ENCODE measurements around the gene AVL9.
"Not testable (repeated sequence)": the region's sequence is repeated elsewhere in the genome, so short reads cannot be mapped to it uniquely, and the experiment has no call there.

AVL9 gene

GRCh38 chr7:32602470-32602869 lies 107.2 kb downstream of the AVL9 start:
- Histone ChIP-seq H3K14ac (ENCODE audit: low read length in 2 of 2) (no peak overlapping the region), H2BK120ac (ENCODE audit: low read depth, low read length) (no peak overlapping the region), H2AFZ (ENCODE audit: low read depth, low read length) (no peak overlapping the region), H2AK5ac (ENCODE audit: low read length, severe bottlenecking) (no peak overlapping the region), H3K4ac (ENCODE audit: low read depth in 1 of 2, low read length in 2 of 2) (no peak overlapping the region), H2BK12ac (ENCODE audit: low read length in 2 of 2) (no peak overlapping the region), H4K91ac (ENCODE audit: low read length) (no peak overlapping the region), H3K23ac (ENCODE audit: low read length in 2 of 2) (no peak overlapping the region), H3K9me3 (ENCODE audit: control insufficient read depth, low read length) (peaks cover 6% of the 10 kb centered on the region), H3K4me3 (ENCODE audit: insufficient read depth in 1 of 2, low read depth in 1 of 2, low read length in 2 of 2) (no peak overlapping the region), H3K27me3 (ENCODE audit: control insufficient read depth in 1 of 2, insufficient read depth in 1 of 2, low read length in 2 of 2) (no peaks in the 10 kb centered on the region), H2BK15ac (ENCODE audit: low read depth, poor library complexity, severe bottlenecking) (no peak overlapping the region), H4K8ac (ENCODE audit: low read length) (no peak overlapping the region), H2BK5ac (ENCODE audit: low read depth, low read length, poor library complexity, severe bottlenecking) (no peak overlapping the region), H3K79me1 (replicated peaks; ENCODE audit: low read length, poor library complexity, severe bottlenecking) (no peaks in the 10 kb centered on the region), H3K4me2 (ENCODE audit: low read length, poor library complexity, severe bottlenecking) (no peak overlapping the region), H3K4me1 (ENCODE audit: control insufficient read depth, insufficient read depth, low read depth, low read length) (no peaks in the 10 kb centered on the region), H3K27ac (ENCODE audit: low read length, poor library complexity, severe bottlenecking) (no peak overlapping the region), H3K9ac (ENCODE audit: low read length) (no peak overlapping the region), H3K18ac (ENCODE audit: low read depth in 1 of 2, low read length in 2 of 2) (no peak overlapping the region), H3K36me3 (ENCODE audit: control insufficient read depth in 1 of 2, insufficient read depth in 2 of 2, low read depth in 1 of 2, low read length in 2 of 2) (no peaks in the 10 kb centered on the region)
- DNase-seq, result no peak
- WGBS, result 100% methylated on average over 2 of the region's 2 CpGs

DNA sequence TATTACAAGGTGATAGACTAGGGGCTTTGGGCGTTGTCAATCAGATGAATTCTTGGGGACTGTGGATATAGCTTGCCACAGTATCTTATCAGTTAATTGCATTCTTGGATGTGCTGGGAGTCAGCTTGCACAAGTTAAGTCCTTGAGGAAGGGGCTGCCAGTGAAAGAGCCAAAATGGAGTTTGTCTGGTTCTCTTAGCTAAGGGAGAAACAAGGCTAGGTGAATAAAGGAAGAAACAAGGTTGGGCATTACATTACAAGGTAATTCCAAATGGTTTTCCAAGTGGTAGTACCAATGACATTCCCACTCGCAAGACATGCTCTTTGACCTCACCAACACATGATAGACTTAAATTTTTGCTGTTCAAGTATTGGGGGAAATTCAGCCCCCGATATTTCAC lies 108.2 kb downstream of the AVL9 start:
- not testable (repeated sequence) for H3K4me3 ChIP-seq (ENCODE audit: insufficient read depth in 1 of 2, low read depth in 1 of 2, low read length in 2 of 2); H2BK120ac ChIP-seq (ENCODE audit: low read depth, low read length); H3K9ac ChIP-seq (ENCODE audit: low read length); H3K4ac ChIP-seq (ENCODE audit: low read depth in 1 of 2, low read length in 2 of 2); H3K9me3 ChIP-seq (ENCODE audit: control insufficient read depth, low read length); DNase-seq; H3K18ac ChIP-seq (ENCODE audit: low read depth in 1 of 2, low read length in 2 of 2); H4K91ac ChIP-seq (ENCODE audit: low read length); H3K36me3 ChIP-seq (ENCODE audit: control insufficient read depth in 1 of 2, insufficient read depth in 2 of 2, low read depth in 1 of 2, low read length in 2 of 2); H2BK5ac ChIP-seq (ENCODE audit: low read depth, low read length, poor library complexity, severe bottlenecking); H3K27ac ChIP-seq (ENCODE audit: low read length, poor library complexity, severe bottlenecking); H3K14ac ChIP-seq (ENCODE audit: low read length in 2 of 2); H2AK5ac ChIP-seq (ENCODE audit: low read length, severe bottlenecking); H3K79me1 ChIP-seq (replicated peaks; ENCODE audit: low read length, poor library complexity, severe bottlenecking); H2BK15ac ChIP-seq (ENCODE audit: low read depth, poor library complexity, severe bottlenecking); H2AFZ ChIP-seq (ENCODE audit: low read depth, low read length); H2BK12ac ChIP-seq (ENCODE audit: low read length in 2 of 2); H3K4me1 ChIP-seq (ENCODE audit: control insufficient read depth, insufficient read depth, low read depth, low read length); H3K27me3 ChIP-seq (ENCODE audit: control insufficient read depth in 1 of 2, insufficient read depth in 1 of 2, low read length in 2 of 2); H3K23ac ChIP-seq (ENCODE audit: low read length in 2 of 2); H3K4me2 ChIP-seq (ENCODE audit: low read length, poor library complexity, severe bottlenecking); H4K8ac ChIP-seq (ENCODE audit: low read length)
- WGBS, result 76% methylated on average over 3 of the region's 3 CpGs

DNA sequence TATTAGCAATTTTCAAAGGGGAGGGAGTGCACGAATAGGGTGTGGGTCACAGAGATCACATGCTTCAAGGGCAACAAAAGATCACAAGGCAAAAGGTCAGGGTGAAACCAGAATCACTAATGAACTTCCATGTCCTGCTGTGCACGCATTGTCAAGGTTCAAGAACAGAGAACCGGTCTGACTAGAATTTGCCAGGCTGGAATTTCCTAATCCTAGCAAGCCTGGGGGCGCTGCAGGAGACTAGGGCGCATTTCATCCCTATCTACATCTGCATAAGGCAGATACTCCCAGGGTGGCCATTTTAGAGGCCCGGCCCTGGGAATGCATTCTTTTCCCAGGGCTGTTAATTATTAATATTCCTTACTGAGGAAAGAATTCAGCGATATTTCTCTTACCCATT lies 108.8 kb downstream of the AVL9 start:
- H3K36me3 ChIP-seq (ENCODE audit: control insufficient read depth in 1 of 2, insufficient read depth in 2 of 2, low read depth in 1 of 2, low read length in 2 of 2); H3K4me2 ChIP-seq (ENCODE audit: low read length, poor library complexity, severe bottlenecking); H4K91ac ChIP-seq (ENCODE audit: low read length); H3K27ac ChIP-seq (ENCODE audit: low read length, poor library complexity, severe bottlenecking); H3K27me3 ChIP-seq (ENCODE audit: control insufficient read depth in 1 of 2, insufficient read depth in 1 of 2, low read length in 2 of 2); H3K18ac ChIP-seq (ENCODE audit: low read depth in 1 of 2, low read length in 2 of 2); H2AK5ac ChIP-seq (ENCODE audit: low read length, severe bottlenecking); H3K4ac ChIP-seq (ENCODE audit: low read depth in 1 of 2, low read length in 2 of 2); H2BK5ac ChIP-seq (ENCODE audit: low read depth, low read length, poor library complexity, severe bottlenecking); H3K4me1 ChIP-seq (ENCODE audit: control insufficient read depth, insufficient read depth, low read depth, low read length); H3K9ac ChIP-seq (ENCODE audit: low read length); H2BK12ac ChIP-seq (ENCODE audit: low read length in 2 of 2); H2AFZ ChIP-seq (ENCODE audit: low read depth, low read length); H3K9me3 ChIP-seq (ENCODE audit: control insufficient read depth, low read length); H3K14ac ChIP-seq (ENCODE audit: low read length in 2 of 2); H2BK15ac ChIP-seq (ENCODE audit: low read depth, poor library complexity, severe bottlenecking); H3K79me1 ChIP-seq (replicated peaks; ENCODE audit: low read length, poor library complexity, severe bottlenecking); H4K8ac ChIP-seq (ENCODE audit: low read length); DNase-seq; H2BK120ac ChIP-seq (ENCODE audit: low read depth, low read length); H3K23ac ChIP-seq (ENCODE audit: low read length in 2 of 2); H3K4me3 ChIP-seq (ENCODE audit: insufficient read depth in 1 of 2, low read depth in 1 of 2, low read length in 2 of 2): not testable (repeated sequence)
- WGBS, result 90% methylated on average over 6 of the region's 7 CpGs

- no peaks in the 10 kb centered on the region for H3K9me3 ChIP-seq (ENCODE audit: control insufficient read depth, low read length)
These were observed 109.7 kb downstream of the AVL9 start for GRCh38 chr7:32605032-32605431.

More at GRCh38 chr7:32605032-32605431, 109.7 kb downstream of the AVL9 start:
- Histone ChIP-seq H3K4me2 (ENCODE audit: low read length, poor library complexity, severe bottlenecking) (no peak overlapping the region), H3K27me3 (ENCODE audit: control insufficient read depth in 1 of 2, insufficient read depth in 1 of 2, low read length in 2 of 2) (no peaks in the 10 kb centered on the region), H2BK120ac (ENCODE audit: low read depth, low read length) (no peak overlapping the region), H3K4ac (ENCODE audit: low read depth in 1 of 2, low read length in 2 of 2) (no peak overlapping the region), H3K23ac (ENCODE audit: low read length in 2 of 2) (no peak overlapping the region), H4K8ac (ENCODE audit: low read length) (no peak overlapping the region), H2AK5ac (ENCODE audit: low read length, severe bottlenecking) (no peak overlapping the region), H3K4me3 (ENCODE audit: insufficient read depth in 1 of 2, low read depth in 1 of 2, low read length in 2 of 2) (no peak overlapping the region), H3K79me1 (replicated peaks; ENCODE audit: low read length, poor library complexity, severe bottlenecking) (no peaks in the 10 kb centered on the region), H3K18ac (ENCODE audit: low read depth in 1 of 2, low read length in 2 of 2) (no peak overlapping the region), H3K27ac (ENCODE audit: low read length, poor library complexity, severe bottlenecking) (no peak overlapping the region), H3K9ac (ENCODE audit: low read length) (no peak overlapping the region), H4K91ac (ENCODE audit: low read length) (no peak overlapping the region), H2BK5ac (ENCODE audit: low read depth, low read length, poor library complexity, severe bottlenecking) (no peak overlapping the region), H2AFZ (ENCODE audit: low read depth, low read length) (no peak overlapping the region), H2BK12ac (ENCODE audit: low read length in 2 of 2) (no peak overlapping the region), H2BK15ac (ENCODE audit: low read depth, poor library complexity, severe bottlenecking) (no peak overlapping the region), H3K14ac (ENCODE audit: low read length in 2 of 2) (no peak overlapping the region), H3K4me1 (ENCODE audit: control insufficient read depth, insufficient read depth, low read depth, low read length) (no peaks in the 10 kb centered on the region), H3K36me3 (ENCODE audit: control insufficient read depth in 1 of 2, insufficient read depth in 2 of 2, low read depth in 1 of 2, low read length in 2 of 2) (no peaks in the 10 kb centered on the region)
- no peak for DNase-seq

Data from mesenchymal stem cell (in vitro differentiated cells and primary cell).